Panc1 (cell line): ENCODE results near the gene CDCA7. TPM values are rescaled to one million over a fixed set of nuclear protein-coding genes. Genes with fewer than 3 reads are reported as not detected.

Experiments
- ATAC-seq: fragments of 200-7000 bp; cut with Tn5 transposase; 2 replicates; pipeline ENCODE4 v1.9.1; 2020; ENCODE audit warnings: mild to moderate bottlenecking, moderate library complexity
- BruUV-seq: library from RNA; stranded (reverse); fragments of 400-500 nt; replicated peaks from 2 replicates; lab custom pipeline; 2021; lab: Mats Ljungman, UMichigan
- CTCF ChIA-PET: fragments of 300-600 bp; sonication (Branson Sonifier 250); formaldehyde crosslinking; loops from one replicate; lab custom pipeline; 2022; ENCODE audit warnings: antibody characterized with exemption; lab: Charles Lee
- POLR2A ChIA-PET: fragments of 300-600 bp; sonication (Branson Sonifier 250); formaldehyde crosslinking; loops from one replicate; lab custom pipeline; 2022; ENCODE audit warnings: antibody characterized with exemption; lab: Charles Lee
- DNase-seq: peaks from one replicate; pipeline ENCODE4 v3.0.0-alpha.2; 2010; ENCODE audit warnings: low read depth, low spot score
- H3K27ac ChIP-seq: 2 replicates; pipeline ENCODE4 v1.5.1; 2011; ENCODE audit warnings: mild to moderate bottlenecking, low read length, inconsistent platforms
- H3K27me3 ChIP-seq: fragments of 200-500 bp; sonication (Bioruptor generic); 2 replicates; pipeline ENCODE4 v1.6.0; 2014; ENCODE audit warnings: low read length, inconsistent platforms; ENCODE audit not compliant: control insufficient read depth, insufficient read depth
- H3K36me3 ChIP-seq: fragments of 200-500 bp; sonication (Bioruptor generic); 2 replicates; pipeline ENCODE4 v1.5.1; 2014; ENCODE audit warnings: inconsistent platforms, mild to moderate bottlenecking, low read length, moderate library complexity; ENCODE audit not compliant: control insufficient read depth, insufficient read depth
- H3K4me1 ChIP-seq: 2 replicates; pipeline ENCODE4 v1.5.1; 2011; ENCODE audit warnings: inconsistent platforms, mild to moderate bottlenecking, low read length, moderate library complexity; ENCODE audit not compliant: control insufficient read depth, insufficient read depth
- H3K4me3 ChIP-seq, 2 experiments: 2 replicates each; pipeline ENCODE4 v1.5.1; 2011 to 2012; ENCODE audit warnings: low read depth in 2 of 2, low read length in 2 of 2, mild to moderate bottlenecking in 2 of 2, inconsistent platforms in 1 of 2, moderate library complexity in 1 of 2
- H3K9me3 ChIP-seq: fragments of 200-500 bp; sonication (Bioruptor generic); 2 replicates; pipeline ENCODE4 v1.5.1; 2014; ENCODE audit warnings: low read depth, mild to moderate bottlenecking, inconsistent platforms, low read length, moderate library complexity; ENCODE audit not compliant: control insufficient read depth, insufficient read depth
- POLR2AphosphoS5 ChIP-seq: IDR thresholded peaks from 2 replicates; pipeline ENCODE4 v1.6.1; 2012; ENCODE audit warnings: mild to moderate bottlenecking, low read depth, low read length, moderate library complexity
- SIN3A ChIP-seq: IDR thresholded peaks from 2 replicates; pipeline ENCODE4 v1.6.1; 2012; ENCODE audit warnings: low read depth, mild to moderate bottlenecking, low read length, moderate library complexity, borderline replicate concordance; ENCODE audit not compliant: insufficient read depth
- TCF7L2 ChIP-seq: IDR thresholded peaks from 2 replicates; pipeline ENCODE4 v1.6.1; 2011; ENCODE audit warnings: mild to moderate bottlenecking, low read depth, low read length, inconsistent platforms
- in situ Hi-C: cut with HindIII; loops from 2 replicates; pipeline ENCODE4 v1.10.0; 2016; ENCODE audit warnings: low sequenced_read_pairs, low pct_unique_long_range_greater_than_20kb
- intact Hi-C: fragments of 100-400 bp; cut with micrococcal nuclease; formaldehyde crosslinking; loops from one replicate; pipeline ENCODE4 v1.10.0; 2022; ENCODE audit not compliant: unreplicated experiment
- total RNA-seq: library from RNA; stranded (reverse); gene quantifications from one replicate; pipeline ENCODE4 v1.2.1, GENCODE V29; 2021; ENCODE audit not compliant: unreplicated experiment
- TF ChIP-seq, protein P1 (sequence below), 2 experiments: IDR thresholded peaks; 2 replicates each; pipeline ENCODE4 v1.6.1; 2011 to 2012; ENCODE audit warnings: low read depth in 2 of 2, control low read depth in 1 of 2, low read length in 1 of 2, mild to moderate bottlenecking in 1 of 2, moderate library complexity in 1 of 2; ENCODE audit not compliant: insufficient read depth in 1 of 2
- TF ChIP-seq, protein P2 (sequence below): fragments of 450-650 bp; IDR thresholded peaks from 2 replicates; pipeline ENCODE4 v1.5.1; 2017; ENCODE audit warnings: mild to moderate bottlenecking

CDCA7 gene
- total RNA-seq, 1 experiment from 2014 or later, result 60.5 TPM

DNA sequence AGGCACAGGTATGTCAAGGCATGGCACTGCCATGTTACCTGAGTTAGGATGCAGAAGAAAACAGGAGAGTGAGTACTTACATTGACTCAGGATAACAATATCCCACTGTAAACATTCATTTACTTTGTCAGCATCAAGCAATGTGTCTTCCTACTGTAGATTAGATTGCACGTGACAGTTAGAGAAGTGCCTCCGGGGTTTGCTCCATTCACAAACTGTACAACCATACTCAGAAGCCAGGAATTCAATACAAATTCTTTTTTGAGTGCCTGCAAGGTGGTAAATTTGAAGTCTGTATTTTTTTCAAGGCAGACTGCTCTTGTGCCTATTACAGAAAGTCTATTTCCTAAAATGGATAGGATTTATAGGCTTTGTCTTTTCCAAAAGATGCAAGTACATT lies 34.1 kb downstream of the CDCA7 start:
- DNase-seq, result no peak
- POLR2A ChIA-PET, result no interaction called here
- Histone ChIP-seq H3K4me3 (no peak overlapping the region), H3K4me1 (0 out of 2 replicates have a peak, but pooled peaks cover 3% of the 10 kb centered on the region), H3K36me3 (no peaks in the 10 kb centered on the region), H3K27me3 (no peaks in the 10 kb centered on the region), H3K27ac (no peak overlapping the region), H3K9me3 (no peaks in the 10 kb centered on the region)
- in situ Hi-C loops, result no loop called here
- intact Hi-C loops, result no loop called here
- CTCF ChIA-PET, result no interaction called here
- no peak for ATAC-seq
- TF ChIP-seq TCF7L2 (no peak), SIN3A (no peak), POLR2AphosphoS5 (no peak)
- TF ChIP-seq, protein P1, sequence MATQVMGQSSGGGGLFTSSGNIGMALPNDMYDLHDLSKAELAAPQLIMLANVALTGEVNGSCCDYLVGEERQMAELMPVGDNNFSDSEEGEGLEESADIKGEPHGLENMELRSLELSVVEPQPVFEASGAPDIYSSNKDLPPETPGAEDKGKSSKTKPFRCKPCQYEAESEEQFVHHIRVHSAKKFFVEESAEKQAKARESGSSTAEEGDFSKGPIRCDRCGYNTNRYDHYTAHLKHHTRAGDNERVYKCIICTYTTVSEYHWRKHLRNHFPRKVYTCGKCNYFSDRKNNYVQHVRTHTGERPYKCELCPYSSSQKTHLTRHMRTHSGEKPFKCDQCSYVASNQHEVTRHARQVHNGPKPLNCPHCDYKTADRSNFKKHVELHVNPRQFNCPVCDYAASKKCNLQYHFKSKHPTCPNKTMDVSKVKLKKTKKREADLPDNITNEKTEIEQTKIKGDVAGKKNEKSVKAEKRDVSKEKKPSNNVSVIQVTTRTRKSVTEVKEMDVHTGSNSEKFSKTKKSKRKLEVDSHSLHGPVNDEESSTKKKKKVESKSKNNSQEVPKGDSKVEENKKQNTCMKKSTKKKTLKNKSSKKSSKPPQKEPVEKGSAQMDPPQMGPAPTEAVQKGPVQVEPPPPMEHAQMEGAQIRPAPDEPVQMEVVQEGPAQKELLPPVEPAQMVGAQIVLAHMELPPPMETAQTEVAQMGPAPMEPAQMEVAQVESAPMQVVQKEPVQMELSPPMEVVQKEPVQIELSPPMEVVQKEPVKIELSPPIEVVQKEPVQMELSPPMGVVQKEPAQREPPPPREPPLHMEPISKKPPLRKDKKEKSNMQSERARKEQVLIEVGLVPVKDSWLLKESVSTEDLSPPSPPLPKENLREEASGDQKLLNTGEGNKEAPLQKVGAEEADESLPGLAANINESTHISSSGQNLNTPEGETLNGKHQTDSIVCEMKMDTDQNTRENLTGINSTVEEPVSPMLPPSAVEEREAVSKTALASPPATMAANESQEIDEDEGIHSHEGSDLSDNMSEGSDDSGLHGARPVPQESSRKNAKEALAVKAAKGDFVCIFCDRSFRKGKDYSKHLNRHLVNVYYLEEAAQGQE (IDR thresholded peaks at IDR 0.05; ENCODE audit: insufficient read depth in 1 of 2, low read depth in 2 of 2, low read length in 1 of 2), result no peak
- TF ChIP-seq, protein P2, sequence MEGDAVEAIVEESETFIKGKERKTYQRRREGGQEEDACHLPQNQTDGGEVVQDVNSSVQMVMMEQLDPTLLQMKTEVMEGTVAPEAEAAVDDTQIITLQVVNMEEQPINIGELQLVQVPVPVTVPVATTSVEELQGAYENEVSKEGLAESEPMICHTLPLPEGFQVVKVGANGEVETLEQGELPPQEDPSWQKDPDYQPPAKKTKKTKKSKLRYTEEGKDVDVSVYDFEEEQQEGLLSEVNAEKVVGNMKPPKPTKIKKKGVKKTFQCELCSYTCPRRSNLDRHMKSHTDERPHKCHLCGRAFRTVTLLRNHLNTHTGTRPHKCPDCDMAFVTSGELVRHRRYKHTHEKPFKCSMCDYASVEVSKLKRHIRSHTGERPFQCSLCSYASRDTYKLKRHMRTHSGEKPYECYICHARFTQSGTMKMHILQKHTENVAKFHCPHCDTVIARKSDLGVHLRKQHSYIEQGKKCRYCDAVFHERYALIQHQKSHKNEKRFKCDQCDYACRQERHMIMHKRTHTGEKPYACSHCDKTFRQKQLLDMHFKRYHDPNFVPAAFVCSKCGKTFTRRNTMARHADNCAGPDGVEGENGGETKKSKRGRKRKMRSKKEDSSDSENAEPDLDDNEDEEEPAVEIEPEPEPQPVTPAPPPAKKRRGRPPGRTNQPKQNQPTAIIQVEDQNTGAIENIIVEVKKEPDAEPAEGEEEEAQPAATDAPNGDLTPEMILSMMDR, result no peak
- BruUV-seq, result no TSS peak

DNA sequence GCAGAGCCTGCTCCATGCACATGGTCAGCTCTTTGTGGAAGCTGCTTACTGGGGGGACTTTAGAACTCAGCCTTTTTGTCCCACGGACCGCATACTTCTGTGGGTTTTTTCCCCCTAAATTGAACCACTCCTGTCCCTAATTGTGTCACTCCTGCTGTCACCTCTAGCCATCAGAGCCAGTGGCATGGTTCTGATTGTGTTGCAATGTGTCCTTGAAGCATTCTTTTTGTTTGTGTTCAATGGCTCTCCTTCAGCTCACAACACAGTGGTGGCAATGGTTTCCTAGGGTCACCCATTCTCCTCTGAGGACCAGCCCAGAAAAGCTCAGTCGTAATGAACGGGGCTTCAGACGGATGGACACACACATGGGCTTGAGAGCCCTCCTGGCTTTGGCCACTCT lies 35.4 kb downstream of the CDCA7 start:
- in situ Hi-C loops (no loop called here), intact Hi-C loops (no loop called here)
- TF ChIP-seq, protein P2, result no peak
- TF ChIP-seq POLR2AphosphoS5 (no peak), SIN3A (no peak), TCF7L2 (no peak)
- TF ChIP-seq, protein P1 (IDR thresholded peaks at IDR 0.05; ENCODE audit: insufficient read depth in 1 of 2, low read depth in 2 of 2, low read length in 1 of 2), result no peak
- Histone ChIP-seq H3K9me3 (no peaks in the 10 kb centered on the region), H3K4me3 (no peak overlapping the region), H3K27me3 (no peaks in the 10 kb centered on the region), H3K4me1 (0 out of 2 replicates have a peak, but pooled peaks cover 3% of the 10 kb centered on the region), H3K36me3 (no peaks in the 10 kb centered on the region), H3K27ac (no peak overlapping the region)
- ATAC-seq (no peak), DNase-seq (no peak)
- BruUV-seq, result no TSS peak
- POLR2A ChIA-PET, result no interaction called here
- CTCF ChIA-PET, result no interaction called here
